Dermis blood vessel endothelial cell (primary cell): ENCODE results near the gene DIP2C. TPM values are rescaled to one million over a fixed set of nuclear protein-coding genes. Genes with fewer than 3 reads are reported as not detected.
A peak's percentile ranks its signal among the peaks of the same experiment; 100 is the strongest.

Experiments used
- DNase-seq: peaks from one replicate; pipeline ENCODE4 v3.0.0; 2010
- total RNA-seq: library from RNA; depleted of rRNA; stranded (reverse); fragments of >200 nt; gene quantifications from 2 replicates; pipeline ENCODE4 v1.2.3, GENCODE V29; 2014

Gene DIP2C
- total RNA-seq, 1 donor from 2014 or later, result 6.5 TPM

DNA sequence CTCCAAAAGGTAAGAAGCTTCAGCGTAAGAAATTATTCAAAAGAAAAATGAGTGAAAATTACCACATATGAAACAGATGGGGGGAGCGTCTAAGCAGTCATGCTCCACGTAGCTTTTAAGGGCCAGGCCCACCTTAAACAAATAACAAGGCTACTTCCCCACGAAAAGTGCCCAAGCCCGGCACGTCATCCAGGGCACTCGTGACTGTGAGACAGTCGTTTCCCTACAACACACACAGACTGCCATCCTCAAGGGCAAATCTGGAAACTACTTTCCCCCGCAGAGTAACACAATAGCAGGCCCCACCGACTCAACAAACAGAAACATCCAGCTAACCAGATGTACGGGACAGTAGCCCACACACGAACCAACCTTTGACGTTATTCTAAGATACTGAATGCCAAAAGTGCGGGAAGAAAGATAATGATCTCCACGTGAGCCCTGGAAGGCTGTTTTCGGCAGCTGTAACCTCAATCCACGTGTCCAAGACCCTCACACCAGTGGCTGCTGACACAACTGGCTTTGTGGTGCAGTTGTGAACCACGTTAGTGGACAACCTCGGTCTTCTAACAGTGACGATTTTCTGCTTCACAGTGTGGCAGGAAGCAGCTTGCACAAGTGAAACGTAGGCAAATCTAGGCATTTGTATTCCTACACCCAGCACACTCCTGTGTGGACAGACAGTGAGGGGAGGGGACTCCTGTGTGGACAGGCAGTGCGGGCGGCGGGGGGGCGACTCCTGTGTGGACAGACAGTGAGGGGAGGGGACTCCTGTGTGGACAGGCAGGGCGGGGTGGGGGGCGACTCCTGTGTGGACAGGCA is 302.5 kb downstream of the DIP2C start:
- DNase-seq, result no peak

DNA sequence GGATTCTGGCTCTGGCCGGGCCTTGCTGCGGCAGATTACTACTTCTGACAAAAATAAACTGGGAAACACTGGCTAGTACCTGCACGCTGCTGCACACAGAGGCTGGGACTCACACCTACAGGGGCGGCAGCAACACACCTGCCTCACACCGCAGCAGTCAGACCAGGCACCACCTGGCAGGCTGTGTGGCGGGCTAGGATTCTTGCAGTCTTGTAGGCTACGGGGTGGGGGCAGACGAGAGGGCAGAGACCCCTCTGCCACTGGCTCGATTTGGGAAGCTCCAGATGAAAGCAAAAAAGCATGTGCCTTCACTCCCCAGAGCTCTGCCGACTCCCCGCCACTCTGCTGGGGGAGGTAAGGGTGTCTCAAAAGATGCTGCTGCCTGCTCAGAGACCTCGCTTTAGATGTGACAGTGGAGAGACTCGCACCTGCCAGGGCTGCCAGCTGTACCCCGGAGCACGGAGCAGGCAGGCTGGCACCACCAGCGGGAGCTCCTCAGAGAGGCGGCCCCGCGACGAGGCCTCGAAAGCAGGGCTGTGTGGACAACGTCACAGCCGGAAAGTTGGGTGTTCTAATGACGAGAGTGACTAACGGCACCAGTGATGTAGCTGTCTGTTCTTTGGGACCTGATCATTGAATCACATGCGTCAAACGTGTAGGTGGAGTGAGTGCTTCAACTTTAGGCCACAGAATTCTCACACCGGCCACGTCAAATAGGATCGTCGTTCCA is 303.7 kb downstream of the DIP2C start:
- DNase-seq, result no peak

DNA sequence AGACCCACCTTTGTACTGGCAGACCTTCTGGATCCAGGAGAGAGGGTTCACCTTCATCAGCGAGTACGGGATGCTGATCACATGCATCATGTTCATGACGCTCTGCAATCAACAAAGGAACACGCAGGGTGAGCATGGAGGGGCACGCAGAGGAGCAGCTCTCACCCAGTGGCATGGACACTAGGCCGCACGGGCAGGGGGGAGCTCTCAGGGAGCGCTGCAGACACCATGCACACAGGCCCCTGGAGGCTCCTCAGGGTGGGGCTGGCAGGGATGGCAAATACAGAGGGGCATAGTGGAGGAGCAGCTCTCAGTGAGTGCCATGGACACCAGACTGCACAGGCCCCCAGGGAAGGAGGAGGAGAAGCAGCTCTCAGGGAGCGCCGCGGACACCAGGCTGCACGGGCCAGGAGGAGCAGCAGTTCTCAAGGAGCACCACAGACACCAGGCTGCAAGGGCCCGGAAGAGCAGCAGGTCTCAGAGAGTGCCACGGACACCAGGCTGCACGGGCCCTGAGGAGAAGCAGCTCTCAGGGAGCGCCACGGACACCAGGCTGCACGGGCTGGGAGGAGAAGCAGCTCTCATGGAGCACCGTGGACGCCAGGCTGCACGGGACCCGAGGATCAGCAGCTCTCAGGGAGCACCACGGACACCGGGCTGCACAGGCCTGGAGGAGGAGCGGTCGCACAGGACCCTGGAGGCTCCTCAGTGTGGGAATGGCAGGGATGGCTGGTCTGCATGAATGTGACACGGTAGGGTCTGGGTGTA is 304.7 kb downstream of the DIP2C start:
- DNase-seq, result no peak

DNA sequence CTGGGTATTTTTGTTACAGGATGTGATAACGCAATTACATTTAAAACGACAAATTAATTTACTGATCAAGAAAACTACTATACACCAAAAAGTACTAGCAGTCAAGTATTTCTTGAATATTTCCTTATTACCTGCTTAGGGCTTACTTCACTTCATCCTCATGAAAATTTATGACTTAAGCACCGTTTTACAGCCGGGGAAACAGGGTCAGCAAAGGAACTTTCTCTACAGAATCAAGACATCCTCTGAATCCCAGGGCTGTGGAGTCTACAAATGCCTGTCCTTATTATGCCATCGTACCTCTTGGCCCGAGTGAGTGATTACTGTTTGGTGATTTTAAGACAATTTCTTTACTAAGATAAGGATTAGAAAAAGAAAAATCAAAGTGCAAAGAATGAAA is 305.9 kb downstream of the DIP2C start:
- DNase-seq, result no peak

DNA sequence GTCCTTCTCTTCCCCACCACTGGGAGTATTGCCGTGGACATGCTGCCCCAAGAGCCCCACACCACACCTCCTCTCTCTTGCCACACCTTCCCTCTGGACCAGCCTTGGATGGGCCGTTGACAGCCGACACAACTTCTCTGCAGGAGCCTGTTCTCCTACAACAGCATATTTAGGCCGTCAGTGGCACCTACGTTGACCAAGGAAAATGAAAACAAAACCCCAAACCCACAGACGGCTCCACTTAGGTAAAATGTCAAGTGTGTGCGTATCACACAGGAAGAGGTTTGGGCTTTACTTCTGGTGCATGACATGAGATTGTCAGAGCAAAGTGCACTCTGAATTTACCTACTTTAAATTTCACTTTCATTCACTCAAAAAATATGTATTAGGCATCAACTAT is 307.7 kb downstream of the DIP2C start:
- no peak for DNase-seq

DNA sequence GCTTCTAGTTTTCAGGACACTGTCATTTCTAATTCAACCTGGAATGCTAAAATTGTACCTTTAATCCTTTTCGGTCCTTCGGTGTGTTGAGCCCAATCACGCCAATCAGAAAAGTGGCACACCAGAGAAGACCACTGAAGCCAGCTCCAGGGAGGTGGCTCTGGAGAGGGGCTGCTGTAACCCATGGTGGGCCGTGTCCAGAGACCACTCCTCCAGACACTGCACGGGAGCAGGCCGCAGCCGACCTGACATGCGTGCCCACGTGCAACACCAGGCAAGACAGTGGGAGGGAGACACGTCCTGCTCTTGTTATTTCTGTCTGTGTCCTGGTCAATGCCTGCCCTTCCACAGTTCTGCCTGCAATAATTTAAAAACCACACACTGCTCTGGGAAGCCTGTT is 308.1 kb downstream of the DIP2C start:
- no peak for DNase-seq

DNA sequence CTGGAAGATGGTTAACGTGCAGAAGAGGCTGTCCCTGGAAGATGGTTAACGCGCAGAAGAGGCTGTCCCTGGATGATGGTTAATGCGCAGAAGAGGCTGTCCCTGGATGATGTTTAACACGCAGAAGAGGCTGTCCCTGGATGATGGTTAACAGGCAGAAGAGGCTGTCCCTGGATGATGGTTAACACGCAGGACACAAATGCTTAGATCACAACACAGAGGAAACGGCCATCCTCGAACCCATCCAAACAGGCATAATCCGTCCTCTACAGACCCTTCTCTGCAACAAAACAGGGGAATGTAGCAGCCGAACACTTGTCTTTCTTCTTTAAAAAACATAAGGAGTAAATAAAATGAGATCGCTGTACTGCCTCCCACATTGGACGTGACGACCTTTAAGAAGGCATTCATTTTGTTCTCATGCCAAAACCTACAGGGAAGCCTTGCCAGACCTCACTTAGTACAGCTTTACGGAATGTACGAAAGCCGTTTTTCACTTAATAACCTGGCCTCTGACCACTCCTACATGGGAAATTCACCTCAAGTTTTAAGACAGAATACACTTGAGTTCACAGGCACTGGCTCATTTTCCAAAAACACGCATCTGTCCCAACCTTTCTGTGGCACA is 309.0 kb downstream of the DIP2C start:
- DNase-seq, result no peak

DNA sequence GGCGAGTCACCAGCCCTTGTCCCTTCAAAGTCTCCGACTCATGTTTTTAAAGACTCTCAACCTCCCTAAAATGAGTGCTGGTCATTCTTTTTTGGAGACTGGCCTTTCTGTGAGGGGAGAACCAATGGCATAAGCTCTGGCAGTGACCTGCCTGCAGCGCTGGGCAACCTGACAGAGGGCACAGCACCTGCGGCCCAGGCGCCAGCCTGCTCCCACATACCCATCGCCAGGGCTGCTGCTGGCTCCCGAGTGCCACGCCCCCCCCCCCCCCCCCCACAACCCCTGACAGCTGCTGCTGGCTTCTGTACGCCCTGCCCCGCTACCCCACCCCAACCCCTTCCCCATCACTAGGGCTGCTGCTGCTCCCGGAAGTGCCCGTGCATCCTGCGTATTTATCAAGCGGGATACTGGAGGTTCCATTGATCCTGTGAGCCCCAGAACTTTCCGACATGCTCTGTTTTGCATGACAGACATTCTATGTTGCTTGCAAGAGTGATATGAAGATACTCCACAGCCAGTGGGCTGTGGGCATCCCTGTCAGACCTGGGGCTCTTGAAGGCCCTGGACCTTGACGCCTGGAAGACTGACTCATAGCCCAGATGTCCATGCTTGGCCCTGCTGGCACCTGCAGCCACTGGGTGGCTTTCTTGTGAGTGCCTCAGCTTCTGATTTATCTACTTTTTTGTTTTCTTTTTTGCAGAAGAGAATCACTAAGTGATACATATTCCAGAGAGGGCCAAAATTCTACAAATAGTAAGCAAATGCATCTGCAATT is 310.4 kb downstream of the DIP2C start:
- no peak for DNase-seq

DNA sequence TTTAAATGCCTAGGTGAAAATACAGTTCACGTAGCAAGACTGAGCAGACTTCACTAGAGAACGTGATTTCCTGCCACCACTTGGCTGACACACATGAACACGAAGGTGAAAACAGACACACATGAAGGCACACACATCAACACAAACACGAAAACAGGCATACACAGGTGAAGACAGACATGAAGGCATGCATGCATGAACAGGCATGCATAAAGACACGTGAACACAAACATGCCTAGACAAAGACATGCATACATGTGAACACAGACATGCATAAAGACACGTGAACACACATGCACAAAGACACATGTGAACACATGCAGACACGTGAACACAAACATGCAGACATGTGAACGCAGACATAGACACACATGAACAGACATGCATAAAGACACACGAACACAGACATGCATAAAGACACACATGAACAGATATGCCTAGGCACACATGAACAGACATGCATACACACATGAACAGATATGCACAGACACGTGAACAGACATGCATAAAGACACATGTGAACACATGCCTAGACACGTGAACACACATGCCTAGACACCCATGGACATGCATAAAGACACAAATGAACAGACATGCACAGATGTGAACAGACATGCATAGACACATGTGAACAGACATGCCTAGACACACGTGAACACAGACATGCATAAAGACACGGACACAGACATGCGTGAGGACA is 311.1 kb downstream of the DIP2C start:
- no peak for DNase-seq

DNA sequence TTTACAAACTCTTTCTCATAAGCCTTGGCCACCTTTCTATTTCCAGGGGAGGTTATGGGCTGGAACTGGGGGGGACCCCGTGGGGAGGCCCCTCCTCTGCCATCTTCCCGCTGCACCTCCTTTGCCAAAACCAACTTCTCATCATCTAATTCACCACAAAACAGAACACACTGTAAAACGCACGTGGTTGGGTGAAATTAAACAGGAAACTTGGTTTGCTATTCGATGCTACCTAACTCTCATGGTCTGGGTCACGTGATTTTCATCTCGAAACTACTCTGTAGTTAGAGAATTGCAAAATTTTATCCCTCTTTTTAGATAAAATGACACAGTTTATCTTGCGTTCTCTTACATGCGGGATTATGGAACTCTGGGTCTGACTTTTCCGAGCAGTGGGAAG is 312.2 kb downstream of the DIP2C start:
- no peak for DNase-seq

DNA sequence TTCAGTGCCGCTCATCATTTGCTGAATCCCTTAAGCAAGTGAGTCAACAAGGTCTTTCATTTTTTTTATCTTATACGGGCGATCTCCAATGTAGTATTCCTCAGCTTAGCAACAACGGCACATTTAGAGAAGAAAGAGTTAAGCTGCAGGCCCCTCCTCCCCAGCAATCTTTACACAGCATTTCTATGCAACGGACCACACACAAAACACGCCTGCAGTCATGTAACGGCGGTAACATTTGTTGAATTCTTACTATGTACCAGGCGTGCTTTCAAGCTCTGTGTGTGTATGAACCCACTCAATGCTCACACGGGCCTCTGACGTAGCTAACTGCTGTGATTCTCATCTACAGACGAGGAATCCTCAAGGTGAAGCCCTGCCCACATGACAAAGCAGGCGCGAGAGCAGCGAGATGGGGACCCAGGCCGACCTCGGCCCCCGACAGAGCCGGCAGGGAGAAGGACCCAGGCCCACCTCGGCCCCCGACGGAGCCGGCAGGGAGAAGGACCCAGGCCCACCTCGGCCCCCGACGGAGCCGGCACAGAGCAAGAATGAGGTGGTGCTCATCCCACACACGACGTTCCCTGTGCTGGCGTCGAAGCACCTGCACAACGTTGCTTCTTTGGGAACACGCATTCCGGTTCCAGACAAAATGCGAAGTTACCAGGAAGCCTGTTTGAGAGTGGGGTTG is 313.5 kb downstream of the DIP2C start:
- DNase-seq, result no peak

DNA sequence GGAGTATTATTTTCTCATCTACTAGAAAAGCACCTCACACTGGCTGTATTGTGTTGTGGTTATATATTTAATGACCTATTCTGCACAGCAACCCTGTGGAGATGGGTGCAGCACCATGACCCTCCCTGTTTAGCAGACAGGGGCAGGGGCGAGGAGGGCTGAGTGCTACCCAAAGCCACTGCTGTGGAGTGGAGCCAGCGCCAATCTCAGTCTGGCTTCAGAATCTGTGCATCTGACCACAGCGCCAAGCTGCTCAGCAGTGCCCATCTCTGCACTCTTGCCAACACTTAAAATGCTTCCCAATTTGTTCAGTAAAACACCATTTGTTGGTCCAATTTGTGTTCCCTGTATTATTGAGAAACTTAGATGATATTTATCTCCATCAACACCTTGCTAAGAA is 315.1 kb downstream of the DIP2C start:
- DNase-seq, result no peak

DNA sequence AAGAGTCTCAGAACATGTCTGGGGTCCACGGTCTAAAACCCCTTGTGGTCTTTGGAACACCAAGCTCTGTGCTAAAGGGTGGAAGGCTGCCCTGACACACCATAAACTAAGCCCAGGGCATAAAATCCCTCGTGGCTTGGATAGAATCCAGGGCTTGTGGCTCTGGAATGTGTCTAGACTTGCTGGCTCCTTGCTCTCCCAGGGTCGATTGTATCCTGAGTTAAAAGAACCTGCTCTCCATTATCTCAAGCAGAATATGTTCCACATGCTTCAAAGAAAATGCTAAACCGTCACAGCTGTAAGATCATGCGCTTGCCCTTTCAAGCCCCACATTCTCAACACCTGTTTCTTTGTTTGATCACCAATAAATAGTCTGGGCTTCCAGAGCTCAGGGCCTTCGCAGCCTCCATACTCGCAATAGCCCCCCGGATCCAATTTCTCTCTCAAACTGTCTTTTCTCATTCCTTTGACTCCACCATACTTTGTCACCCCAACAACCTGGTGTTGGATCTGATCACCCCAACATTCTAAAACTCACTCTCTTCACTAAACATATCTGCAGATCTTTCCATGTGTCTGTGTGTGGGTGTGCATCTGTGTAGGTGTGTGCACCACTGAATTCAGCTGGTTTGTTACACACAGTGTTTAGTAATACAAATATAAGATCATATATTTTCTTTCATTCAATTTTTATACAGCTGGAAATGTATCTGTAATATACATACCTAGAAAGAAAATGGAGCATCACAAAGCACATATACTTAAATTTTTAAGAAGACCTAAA is 315.8 kb downstream of the DIP2C start:
- DNase-seq, result peak; percentile 8

DNA sequence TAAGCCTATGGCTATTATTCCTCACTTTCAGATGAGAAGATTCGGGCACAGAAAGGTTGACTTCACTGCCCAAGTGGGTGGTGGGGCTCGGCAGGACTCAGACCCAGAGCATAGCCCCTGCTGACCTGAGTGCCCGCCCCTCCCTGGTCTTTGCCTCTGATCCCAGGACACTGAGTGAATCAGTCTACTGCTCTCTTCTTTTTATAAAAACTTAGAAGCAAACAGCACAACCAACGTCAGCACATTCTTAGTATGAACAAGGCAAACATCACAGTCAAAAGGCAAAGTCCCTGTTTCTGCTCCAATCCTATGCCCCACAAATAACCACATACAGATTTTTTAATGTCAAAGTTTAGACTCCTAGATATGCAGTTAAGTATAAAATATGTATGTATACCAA is 316.5 kb downstream of the DIP2C start:
- DNase-seq, result no peak

DNA sequence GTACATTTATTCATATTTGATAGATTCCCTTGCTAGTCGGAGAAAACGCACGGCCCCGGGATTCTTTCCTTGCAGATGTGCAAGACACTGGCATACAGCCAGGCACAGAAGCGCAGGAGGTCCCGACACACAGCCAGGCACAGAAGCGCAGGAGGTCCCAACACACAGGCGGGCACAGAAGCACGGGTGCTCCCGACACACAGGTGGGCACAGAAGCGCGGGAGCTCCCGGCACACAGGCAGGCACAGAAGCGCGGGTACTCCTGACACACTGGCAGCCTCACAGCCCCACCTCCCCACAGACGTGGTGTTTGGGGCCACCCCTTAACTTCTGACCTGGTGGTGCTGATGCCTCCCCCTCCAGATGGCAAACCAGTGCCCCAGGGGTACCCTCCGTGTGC is 316.9 kb downstream of the DIP2C start:
- no peak for DNase-seq

DNA sequence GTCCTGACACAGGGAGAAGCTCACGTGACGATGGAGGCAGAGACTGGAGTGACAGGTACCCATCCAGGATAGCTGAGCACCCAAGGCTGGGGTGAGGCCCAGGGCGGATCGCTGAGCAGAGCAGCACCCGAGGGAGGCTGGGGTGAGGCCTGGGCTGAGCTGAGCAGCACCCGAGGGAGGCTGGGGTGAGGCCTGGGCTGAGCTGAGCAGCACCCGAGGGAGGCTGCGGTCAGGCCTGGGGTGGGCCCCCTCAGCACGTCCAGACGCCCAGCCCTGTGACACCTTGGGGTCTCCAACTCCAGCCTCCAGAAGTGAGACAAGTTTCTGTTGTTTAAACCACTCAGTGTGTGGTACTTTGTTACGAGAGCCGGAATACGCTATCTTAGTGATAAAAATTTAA is 318.0 kb downstream of the DIP2C start:
- DNase-seq, result no peak

DNA sequence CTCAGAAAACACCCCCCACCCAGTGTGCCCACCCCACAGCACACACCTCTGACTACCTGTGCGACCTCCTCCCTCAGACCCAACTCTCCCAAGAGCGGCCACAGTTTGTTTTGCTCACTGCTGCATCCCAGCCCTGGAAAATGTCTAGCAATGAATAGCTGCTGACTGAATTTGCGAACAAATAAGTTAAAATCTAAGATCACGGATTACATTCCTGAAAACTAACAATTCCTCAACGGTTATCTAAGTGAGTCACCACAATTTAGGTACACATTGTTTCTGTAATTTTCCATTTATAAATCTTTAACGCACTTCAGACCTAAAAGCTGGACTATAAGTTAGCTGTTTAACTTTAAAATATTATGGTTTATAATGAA is 319.0 kb downstream of the DIP2C start:
- no peak for DNase-seq

DNA sequence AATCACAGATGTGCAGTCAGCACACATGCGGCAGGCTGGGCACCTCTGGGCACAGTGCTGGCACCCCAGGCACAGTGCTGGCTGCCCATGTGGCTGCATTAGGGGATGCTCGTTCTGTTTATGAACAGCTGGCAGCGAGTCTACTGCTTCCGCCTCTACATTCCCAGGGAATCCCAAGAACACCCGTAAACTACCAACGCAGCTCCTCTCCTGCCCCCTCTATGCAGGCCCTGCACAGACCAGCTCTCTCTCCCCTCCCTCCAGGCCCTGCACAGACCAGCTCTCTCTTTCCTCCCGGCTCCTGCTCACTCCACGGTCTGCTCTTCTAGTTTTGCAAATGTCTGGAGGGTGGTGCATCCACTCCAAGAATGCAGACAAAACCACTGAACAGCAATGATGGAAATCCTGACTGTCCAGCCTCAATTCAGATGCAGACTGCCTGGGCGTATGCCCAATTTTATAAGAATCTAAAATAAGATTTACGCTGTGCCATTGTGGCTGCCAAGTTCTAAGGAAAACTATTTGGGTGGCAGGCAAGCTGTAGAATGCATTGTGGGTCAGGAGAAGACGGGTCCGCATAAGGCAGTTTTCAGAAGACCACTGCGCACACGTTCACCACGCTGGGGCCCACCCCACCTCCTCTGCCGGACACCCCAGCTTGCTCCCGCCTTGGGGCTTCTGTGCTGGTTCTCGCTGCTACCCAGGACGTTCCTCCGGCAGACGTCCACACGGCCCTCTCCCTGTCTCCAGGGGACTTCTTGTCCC is 319.6 kb downstream of the DIP2C start:
- no peak for DNase-seq

DNA sequence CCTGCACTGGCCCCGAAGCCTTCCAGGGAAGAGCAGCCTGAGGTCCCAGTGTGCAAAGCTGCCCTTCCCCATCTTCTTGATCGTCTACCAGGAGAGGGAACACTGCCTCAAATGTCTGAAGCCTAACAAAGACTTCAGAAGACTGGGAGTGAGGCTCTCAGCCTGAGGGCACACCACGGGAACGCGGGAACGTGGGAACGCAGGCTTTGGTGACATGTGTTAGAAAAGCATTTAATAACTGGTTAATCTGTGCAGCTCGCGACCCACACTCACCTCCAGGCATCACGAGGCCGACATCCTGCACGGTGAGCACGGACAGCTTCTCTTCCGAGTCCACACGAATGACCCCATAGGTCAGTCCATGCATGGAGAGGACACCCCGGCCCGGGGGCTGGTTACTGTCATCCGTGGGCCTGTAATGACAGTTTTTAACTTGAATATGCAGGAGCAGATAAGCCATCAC is 320.2 kb downstream of the DIP2C start:
- no peak for DNase-seq
